Measurements from ENCODE around the gene PANK4.
"Not testable (repeated sequence)": the region's sequence is repeated elsewhere in the genome, so short reads cannot be mapped to it uniquely, and the experiment has no call there.

Gene PANK4

DNA sequence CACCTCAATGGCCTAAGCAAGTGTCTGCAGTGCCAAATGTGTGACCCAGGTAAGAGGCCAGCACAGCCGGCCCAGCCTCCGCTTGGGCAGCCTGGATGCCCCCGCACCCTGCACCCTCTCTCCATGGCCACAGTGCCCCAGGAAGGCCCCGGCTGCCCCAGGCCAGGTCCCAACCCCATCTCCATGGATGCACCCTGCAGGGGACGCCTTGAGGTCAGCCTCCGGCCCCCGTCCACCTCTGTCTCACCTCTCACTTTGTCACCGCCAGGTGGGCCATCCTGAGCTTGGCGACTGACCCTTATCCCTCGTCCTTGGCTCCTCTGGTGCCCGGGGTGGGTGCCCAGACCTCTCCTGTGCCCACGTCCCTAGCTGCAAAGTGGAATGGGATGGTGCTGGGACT, 32.0 kb upstream of the PANK4 start:
- no peak for DNase-seq

DNA sequence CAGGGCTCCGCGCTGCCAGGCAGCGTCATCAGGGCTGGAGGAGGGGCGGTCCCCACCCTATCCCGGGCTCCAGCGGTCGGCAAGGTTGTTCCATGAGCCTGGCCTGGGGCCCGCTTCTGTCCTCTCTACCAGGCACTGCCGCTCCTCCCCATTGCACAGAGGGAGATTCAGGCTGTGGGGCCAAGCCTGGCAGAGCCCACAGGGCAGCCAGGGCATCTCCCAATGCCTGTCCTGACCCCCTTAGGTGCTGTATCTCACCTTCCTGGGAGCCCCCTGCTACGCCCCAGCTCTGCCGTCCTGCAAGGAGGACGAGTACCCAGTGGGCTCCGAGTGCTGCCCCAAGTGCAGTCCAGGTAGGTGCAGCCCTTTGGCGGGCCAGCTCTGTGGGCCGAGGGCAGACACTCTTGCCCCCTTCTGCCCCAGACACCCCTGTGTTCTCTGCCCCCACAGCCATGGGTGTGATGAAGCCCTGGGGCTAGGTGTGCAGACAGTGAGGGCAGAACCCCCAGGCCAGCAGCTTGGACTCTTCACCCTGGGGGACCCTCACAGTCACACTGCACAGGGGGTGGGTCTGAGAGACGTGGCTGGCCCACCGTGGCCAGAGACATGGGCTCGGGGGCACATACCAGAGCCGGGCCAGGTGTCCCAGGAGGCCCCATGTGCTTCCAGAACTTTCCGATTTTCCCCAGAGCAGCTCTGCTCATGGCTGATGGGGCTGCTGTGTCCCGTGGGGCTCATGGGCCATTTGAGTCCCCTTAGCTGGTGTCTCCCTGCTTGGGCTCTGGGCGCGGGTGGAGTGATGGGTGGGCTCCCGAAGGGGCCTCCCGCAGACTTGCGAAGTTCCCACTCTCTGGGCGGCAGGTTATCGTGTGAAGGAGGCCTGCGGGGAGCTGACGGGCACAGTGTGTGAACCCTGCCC, 31.3 kb upstream of the PANK4 start:
- DNase-seq = no peak

DNA sequence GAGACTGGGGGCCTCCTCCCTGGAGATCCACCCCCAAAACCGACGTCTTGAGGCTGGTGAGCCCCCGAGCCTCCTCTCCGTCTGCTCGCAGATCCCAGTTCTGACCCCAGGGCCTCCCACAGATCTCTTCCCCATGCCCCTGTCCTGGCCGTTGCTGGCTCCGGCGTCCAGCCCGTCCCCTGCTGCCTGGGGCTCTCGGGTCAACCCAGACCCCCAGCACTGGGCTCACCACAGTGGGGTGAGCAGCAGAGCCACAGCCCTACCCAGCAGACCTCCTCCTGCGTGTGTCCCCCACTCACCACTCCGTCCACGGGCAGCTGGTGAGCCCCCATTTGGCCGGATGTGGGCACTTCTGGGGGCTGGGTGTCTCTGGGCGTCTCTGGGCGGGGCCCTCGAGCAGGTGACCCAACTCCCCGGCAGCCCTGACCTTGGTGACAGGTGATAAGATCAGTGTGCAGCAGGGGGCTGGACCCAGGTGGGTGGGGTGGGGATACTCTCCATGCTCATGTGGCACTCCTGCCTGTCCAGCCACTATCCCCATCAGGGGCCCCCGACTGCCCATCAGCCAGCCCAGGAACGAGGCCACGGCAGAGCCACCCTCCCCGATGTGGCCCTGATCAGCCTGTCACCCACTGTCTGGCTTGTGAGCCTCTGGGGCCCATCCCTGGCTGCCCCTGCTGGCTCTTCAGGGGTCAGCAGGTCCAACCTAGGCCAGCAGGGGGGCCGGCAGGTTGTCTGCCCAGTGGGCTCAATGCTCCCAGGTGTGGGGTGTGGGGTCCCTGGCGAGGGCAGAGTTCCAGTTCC, 30.5 kb upstream of the PANK4 start:
- DNase-seq = peak; percentile 64

DNA sequence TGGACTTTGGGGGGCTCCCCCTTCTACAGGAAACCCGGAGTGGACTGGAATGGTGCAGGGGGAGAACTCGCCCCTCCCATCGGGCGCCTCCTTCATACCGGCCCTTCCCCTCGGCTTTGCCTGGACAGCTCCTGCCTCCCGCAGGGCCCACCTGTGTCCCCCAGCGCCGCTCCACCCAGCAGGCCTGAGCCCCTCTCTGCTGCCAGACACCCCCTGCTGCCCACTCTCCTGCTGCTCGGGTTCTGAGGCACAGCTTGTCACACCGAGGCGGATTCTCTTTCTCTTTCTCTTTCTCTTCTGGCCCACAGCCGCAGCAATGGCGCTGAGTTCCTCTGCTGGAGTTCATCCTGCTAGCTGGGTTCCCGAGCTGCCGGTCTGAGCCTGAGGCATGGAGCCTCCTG, 29.9 kb upstream of the PANK4 start, which contains the start of gene TNFRSF14:
Gene TNFRSF14, plus strand, starts transcription at position 95 of the 401 bp plus-strand sequence. Its CDS starts 294 bp downstream, at position 389.
- peak; percentile 72 for DNase-seq

DNA sequence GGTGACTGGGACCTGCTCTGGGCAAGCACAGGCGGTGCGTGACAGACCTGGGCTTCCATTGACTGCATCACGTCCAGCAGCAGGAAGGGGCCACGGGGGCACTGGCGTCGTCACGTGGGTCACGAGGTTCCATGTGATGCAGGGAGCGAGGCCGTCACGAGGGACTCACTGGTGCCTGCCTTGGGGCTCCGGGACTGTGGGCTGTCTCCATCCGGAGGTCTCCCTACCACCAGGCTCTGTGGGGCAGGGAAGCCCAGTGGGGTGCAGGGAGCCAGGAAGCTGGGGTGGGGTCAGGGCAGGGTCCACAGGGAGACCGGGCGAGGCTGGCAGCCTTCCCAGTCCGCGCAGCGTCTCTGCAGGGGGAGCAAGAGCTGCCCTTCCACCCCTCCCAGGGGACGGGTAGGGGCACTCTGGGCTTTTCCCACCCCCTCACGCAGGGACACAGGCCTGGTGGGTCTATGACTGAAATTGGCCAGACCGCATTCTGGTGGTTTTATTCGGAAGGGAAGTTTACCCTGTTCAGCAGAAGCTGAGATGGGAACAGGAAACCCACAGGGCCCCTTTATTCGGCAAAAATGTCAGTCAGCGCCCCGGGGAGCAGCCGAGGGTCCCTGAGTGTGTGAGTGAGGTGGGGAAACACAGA, 29.4 kb upstream of the PANK4 start:
- DNase-seq = peak; percentile 86

DNA sequence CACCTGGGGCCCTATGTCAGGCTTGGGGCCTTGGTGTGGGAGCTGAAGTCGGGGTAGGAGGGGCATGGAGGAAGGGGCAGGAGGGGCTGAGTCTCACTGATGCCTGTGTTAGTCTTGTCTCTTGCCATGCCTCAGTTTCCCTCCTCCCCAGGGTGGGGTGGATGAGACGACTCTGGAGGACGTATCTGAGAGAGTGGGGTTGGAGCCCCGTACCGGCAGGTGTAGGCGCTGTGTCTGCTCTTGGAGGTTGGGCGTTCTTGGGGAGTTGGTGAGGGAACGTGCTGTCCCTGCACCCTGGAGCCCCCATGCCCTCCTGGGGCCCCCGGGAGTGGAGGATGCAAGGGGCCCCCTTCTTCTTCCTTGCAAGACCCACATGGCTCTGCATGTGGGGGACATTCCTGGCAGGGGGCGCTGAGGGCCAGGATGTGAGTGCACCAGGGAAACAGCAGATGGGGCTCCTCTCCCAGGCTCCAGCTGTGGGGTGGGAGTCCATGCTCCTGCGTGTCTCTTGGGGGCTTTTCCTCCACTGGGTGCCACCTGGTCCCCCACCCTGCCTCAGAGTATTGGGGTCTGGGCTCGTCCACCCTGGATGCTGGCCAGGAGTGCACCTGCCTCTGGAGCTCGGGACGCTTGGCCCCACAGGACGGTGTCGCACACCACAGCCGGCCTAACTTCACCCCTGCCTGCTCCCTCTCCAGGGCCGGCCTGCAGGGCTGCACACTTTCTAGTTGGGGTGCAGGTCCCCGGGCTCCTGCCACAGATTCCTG, 28.4 kb upstream of the PANK4 start:
- peak; percentile 70 for DNase-seq

DNA sequence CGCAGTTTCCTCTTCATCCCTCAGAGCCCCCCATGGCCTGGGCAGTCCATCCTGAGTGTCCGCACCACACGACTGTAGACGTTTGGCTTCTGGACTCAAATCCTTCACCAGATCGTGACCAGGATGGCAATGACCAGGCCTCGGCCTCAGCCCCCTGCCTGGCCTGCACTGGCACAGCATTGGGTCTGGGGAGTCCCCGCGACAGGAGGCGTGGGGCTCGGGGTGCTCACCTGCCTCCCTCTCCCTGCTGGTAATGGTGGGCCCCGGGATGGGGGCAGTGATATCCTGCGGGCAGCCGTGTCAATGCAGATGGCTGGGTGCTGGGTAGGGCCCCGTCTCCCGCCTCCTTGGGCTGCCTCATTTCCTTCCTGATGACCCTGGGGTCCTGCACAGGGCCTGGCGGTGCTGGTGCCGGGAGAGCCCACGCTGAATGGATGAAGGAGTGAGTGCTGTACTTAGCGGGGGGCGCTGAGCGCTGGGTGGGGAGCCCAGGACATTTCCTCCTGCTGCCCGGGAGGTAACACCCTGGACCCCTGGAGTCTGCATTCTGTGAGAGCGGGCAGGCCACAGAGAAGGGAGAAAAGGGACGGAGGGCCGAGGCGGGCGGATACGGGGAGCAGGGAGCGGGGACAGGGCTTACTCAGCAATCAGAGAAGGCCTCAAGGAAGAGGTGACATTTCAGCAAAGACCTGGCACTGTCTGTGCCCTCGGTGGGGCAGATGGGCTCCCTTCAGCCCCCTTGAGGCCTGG, 27.6 kb upstream of the PANK4 start:
- DNase-seq = no peak

DNA sequence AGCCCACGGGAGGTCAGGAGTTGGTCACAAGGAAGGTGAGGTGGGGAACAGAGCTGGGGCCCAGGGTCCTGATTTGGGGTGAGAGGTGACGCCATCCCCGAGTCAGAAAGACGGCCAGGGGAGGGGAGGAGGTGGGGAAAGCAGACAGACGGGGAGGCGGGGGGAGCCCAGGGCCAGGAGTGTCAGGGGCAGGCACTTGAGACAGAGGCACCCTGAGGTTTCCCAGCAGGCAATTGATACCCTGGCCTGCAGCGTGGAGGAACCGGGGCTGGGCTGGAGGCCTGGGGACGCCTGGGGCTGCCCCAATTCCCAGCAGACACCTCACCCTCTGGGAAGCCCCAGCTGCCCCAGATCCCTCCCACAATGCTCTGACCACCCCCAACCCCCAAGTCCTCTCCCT, 26.7 kb upstream of the PANK4 start:
- DNase-seq = not testable (repeated sequence)

DNA sequence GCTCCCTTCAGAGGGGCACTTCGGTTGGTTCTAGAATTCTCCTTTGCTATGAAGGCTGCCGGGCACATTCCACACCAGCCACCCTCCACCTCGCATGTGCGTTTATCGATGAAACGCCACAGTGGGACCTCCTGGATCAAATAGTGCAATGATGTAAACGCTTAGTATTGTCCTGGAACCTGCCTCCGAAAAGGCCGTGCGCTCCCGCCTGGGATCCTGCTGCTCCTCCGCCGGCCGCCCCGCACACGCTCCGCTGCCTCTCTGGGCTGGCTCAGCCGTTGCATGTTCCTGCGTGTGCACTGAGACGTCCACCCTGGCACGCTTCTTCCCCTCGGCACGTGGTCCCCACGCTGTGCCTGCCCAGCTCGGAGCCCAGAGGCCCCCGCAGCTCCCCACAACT, 25.8 kb upstream of the PANK4 start:
- DNase-seq = no peak

DNA sequence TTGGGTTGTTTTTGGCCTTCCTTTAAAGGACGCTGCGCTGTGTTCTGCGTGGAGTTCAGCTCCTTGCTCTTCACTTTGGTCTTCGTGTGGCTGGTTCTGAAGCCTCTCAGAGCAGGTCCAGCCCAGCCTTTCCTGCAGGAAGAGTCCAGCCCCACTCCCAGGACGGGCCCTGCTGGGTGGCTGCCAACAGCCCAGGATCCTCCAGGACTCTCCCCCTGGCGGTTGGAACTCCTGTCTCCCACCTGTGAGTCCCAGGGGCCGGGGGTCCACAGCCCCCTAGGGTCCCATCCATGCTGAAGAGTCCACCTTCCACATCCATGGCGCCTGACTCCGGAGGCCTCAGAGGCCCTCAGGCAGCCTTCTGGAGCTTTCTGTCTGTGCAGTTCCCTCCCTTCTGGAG, 25.1 kb upstream of the PANK4 start:
- not testable (repeated sequence) for DNase-seq

DNA sequence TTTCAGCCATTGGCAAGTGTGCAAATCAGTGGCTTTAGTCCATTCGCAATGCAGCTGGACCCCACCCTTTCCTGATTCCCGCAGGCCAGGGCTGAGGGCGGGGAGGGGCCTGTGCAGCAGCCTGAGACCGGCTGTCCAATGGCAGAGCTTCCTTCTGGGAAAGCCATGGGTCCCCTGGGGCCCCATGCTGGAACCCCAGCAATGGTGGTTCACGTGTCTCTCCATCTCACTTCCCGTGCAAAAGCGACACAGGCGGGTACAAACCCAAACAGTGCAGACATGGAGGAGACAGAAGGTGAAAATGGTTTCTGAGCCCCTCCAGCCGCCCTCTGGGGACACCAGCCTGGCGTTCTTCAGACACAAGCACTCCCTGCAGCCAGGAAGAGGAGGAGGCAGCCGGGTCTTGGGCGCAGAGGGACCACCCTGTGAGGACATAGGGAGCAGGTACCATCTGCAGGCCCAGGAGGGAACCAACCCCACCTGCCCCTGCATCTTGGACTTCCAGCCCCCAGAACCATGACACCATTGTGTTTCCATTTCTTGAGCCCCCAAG, 24.0 kb upstream of the PANK4 start:
- not testable (repeated sequence) for DNase-seq

DNA sequence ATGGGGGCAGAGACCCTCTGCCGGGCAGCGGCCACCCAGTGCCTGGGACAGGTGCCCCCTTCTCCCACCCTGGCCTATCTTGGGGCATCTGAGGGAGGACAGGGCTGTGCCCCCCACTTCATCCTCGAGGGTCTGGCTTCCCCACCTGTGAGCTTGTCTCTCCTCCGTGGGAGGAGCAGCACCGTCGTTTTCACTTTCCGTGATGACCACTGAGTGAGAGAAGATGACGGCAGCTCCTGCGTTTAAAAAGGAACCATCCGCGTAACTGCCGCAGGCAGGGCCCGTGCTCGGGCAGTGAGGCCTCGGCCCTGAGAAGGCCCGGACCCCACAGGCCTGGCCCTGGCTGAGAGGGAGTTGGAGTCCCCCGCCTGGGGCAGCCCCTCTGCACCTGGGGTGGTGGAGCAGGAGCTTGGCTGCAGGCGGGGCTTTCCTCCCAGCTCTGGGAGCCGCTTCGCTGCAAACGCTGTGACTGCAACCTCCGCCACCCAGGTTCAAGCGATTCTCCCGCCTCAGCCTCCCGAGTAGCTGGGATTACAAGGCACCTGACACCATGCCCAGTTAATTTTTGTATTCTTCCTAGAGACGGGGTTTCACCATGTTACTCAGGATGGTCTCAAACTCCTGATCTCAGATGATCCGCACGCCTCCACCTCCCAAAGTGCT, 23.1 kb upstream of the PANK4 start:
- not testable (repeated sequence) for DNase-seq

DNA sequence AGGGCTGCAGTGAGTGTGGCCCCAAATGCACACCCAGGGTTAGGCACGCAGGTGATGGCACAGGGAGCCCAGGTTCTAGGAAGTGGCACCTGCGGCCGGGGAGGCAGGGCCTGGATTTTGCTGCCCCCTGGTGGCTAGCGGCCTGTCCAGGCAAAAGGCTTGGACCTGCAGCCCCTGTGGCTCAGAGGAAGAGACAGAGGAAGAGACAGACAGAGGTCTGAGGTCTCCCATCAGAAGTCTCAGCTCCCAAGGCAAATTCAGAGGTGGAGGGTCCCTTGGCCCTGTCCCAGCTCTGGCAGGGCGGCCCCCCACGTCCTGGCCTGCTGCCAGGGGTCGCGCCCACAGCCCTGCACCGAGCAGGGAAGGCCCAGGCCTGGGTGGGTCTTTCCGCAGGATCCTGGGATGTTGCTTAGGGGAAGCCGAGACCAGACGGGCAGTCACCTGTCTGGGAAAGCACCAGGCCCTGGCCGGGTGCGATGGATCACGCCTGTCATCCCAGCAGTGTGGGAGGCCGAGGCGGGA, 21.7 kb upstream of the PANK4 start:
- DNase-seq = peak; percentile 92

DNA sequence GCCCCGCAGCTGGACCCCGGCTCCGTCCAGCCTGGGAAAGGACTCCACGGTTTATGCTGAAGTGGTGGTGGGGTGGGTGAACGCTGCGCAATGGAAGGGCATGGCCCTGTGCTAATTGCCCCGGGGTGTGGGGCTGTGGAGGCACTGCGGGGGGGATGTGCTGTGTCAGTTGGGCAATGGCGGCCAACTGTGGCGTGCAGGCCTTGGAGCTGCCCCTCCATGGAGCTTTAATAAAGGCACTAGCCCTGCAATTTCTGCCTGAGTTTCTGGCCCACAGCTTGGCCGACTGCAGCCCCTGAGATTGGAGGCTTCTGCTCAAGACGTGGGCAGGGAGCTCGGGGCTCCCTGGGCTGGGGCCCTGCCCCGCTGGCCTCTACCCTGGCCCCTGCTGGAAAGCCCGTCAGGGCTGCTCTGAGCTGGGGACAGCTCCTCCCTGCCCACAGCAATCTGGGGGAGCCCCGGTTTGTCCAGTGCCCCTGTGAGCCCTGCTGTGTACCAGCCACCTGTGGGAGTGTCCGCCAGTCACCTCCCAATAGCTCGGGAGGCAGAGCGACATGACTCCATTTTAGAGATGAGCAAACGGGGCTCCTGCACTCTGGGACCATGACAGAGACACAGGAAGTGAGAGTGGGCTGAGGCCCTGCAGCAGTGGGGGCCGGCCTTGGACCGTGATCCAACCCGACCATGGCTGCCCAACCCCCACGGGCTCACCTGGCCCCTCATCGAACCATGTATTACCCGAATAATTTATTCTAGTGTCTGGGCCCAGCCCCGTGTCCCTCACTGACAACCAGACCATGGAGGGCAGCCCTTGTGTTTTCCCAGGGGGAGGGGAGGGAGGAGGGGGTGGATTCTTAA, 21.0 kb upstream of the PANK4 start:
- peak; percentile 81 for DNase-seq

DNA sequence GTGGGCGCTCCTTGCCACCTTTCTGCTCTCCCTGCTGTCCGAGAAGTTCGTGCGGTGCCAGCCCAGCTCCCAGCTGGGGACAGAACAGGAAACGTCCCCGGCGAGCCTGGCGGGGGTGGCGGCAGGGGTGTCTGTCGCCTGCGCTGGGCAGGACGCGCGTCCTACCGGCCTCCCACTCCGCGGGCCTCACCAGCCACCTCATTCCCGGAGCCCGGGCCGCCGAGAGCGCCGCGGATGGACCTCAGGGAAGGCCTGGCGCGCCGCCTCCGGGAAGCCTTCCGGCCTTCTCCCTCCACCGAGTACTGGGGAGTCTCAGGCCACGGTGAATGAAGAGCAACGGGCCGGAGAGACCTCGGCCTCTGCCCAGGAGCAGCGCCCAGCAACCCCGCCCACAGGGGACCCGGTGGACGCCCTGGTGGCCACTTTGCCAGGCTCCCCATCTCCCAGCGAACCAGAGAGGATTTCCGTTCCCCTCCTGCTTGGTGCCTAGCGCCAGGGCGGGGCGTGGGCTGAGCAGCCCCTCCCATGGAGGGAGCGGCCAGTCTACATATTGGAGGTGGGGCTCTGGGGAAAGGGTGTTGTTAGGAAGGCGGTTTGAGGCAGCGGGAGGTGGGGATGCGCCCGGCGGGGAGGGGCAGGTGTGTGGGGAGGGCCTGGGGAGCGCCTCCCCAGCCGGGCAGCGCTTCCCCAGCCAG, 20.3 kb upstream of the PANK4 start:
- peak; percentile 88 for DNase-seq

DNA sequence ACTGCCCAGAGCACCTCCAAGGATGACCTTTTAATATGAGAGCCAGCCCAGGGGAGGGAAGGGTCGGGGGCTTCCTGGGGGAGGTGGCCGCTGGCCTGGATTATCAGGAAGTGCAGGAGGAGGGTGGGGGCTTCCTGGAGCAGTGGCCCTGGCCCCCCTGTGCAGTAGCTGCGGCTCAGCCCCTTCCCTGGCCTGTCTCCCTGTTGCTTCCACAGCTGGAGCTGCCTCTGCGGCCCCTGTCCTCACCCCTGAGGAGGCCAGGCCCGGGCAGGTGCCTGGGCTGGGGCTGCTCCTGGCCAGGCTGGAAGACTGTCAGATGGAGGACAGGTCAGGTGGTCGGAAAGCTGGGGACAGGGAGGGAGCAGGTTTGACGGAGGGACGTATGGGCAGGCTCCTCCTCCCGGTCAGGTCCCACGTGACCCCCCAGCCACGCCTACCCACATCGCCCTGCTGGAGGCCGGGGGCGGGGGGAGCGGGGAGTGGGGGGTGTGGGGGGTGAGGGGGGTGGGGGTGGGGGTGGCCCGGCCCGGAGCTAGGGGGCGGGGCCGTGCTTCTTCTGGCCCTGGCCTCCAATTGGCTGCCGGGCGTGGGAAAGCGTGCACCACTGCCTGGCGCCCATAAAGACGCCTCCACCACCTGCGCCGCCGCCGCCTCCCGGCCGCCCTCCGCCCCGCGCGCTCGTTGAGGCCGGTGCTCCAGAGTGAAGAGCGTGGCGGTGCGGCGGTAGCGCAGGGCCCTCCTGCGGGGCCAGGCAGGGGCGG, 19.5 kb upstream of the PANK4 start:
- peak; percentile 88 for DNase-seq

DNA sequence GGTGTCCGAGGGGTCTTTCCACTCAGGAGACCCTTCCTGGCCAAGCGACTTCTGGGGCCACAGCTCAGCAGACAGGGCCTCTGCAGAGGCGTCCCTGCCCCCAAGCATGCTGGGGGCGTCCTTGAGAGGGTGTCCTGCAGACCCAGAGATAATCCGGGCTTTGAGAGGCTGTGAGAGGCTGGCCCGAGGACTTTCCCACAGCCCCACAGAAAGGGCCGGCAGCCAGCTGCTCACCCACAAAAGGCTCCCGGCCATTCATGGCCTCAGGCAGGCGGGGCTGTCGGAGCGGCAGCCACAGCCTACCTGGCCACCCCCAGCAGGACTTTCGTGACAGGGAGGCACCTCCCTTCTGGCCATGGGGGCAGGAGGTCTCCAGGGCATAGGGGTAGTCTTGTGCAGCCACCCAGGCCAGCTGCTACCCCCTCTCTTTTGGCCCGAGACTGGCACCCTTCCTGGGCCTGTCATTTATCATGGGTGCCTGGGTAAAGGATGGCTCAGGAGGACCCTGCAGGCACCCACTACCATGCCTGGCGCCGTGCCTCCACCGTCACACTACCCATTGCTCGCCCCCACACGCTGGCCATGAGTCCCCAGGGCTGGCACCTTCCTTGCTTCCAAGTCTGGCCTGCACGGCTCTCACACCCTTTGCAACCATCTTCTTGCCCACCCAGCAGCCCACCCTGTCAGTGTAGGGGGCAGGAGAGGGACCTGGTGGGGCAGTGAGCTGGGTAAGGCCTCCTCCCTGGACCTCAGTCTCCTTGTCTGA, 18.7 kb upstream of the PANK4 start:
- DNase-seq = no peak
